Articular chondrocyte of knee joint (primary cell): ENCODE results near the gene BRAT1. TPM values are rescaled to one million over a fixed set of nuclear protein-coding genes. Genes with fewer than 3 reads are reported as not detected.

Experiments used
- small RNA-seq: library from RNA; depleted of rRNA; stranded (forward); fragments of <200 nt; gene quantifications from one replicate; pipeline ENCODE3, GENCODE V24; 2012
- total RNA-seq: library from RNA; depleted of rRNA; stranded (reverse); fragments of >200 nt; gene quantifications from 2 replicates; pipeline ENCODE4 v1.2.3, GENCODE V29; 2012

The BRAT1 gene
- 16.1 and 19.5 TPM in 2 replicates for total RNA-seq

GRCh38 chr7:2555121-2556052 lies at the start of gene BRAT1:
TSS of gene BRAT1 (minus strand) at chr7:2555524. CDS start at chr7:2554431, 1,093 bp downstream.

GRCh38 chr7:2558629-2559282 lies 3.4 kb upstream of the BRAT1 start, which contains the start of gene IQCE:
TSS of gene IQCE (plus strand) at chr7:2558979. CDS start at chr7:2559182, 203 bp downstream.

GRCh38 chr7:2519119-2519930 lies 36.0 kb downstream of the BRAT1 start, which contains the start of gene LFNG:
TSS of gene LFNG (plus strand) at chr7:2519774. CDS start at chr7:2519862, 88 bp downstream.

Small RNA genes lying within 50 kb of the gene (small RNA-seq; reads per million reads assigned to genes)
- gene MIR4648, result not detected

Other genes starting within 250 kb of the BRAT1 start
- 14.9 and 27.2 TPM in 2 replicates for gene SNX8, start 241.1 kb downstream of the BRAT1 start, total RNA-seq
- gene EIF3B, start 200.7 kb downstream of the BRAT1 start, total RNA-seq, result 166 and 170 TPM in 2 replicates
- 8.6 and 9.7 TPM in 2 replicates for gene CHST12, start 151.9 kb downstream of the BRAT1 start, total RNA-seq
- not detected in 2 replicates for gene GRIFIN, start 79.1 kb downstream of the BRAT1 start, total RNA-seq
- gene LFNG, start 35.8 kb downstream of the BRAT1 start, total RNA-seq, result 4.0 and 5.1 TPM in 2 replicates
- gene IQCE, start 3.5 kb upstream of the BRAT1 start, total RNA-seq, result 13.5 and 18.2 TPM in 2 replicates
- gene TTYH3, start 76.5 kb upstream of the BRAT1 start, total RNA-seq, result 12.6 and 16.6 TPM in 2 replicates
- gene AMZ1, start 132.7 kb upstream of the BRAT1 start, total RNA-seq, result 0.65 and 0.86 TPM in 2 replicates